Activated CD4-positive, alpha-beta T cell treated with anti-CD3 and anti-CD28 coated beads for 36 hours (primary cell): ENCODE measurements around the gene NDUFA1. TPM values are rescaled to one million over a fixed set of nuclear protein-coding genes. Genes with fewer than 3 reads are reported as not detected.
"Not testable (repeated sequence)": the region's sequence is repeated elsewhere in the genome, so short reads cannot be mapped to it uniquely, and the experiment has no call there.

Source experiments
- ATAC-seq: fragments of 200-7000 bp; cut with Tn5 transposase; one replicate; pipeline ENCODE4 v1.10.0; 2021; ENCODE audit warnings: mild to moderate bottlenecking, moderate library complexity
- CTCF ChIA-PET: fragments of 350-600 bp; sonication (Branson Sonifier 250); formaldehyde crosslinking; loops from one replicate; lab custom pipeline; 2021; ENCODE audit warnings: antibody characterized with exemption; lab: Charles Lee
- POLR2A ChIA-PET: fragments of 350-600 bp; sonication (Branson Sonifier 250); formaldehyde crosslinking; loops from one replicate; lab custom pipeline; 2021; ENCODE audit warnings: antibody characterized with exemption, inconsistent platforms; lab: Charles Lee
- DNase-seq: peaks from one replicate; pipeline ENCODE4 v3.0.0-alpha.2; 2020
- H3K27ac Mint-ChIP-seq: one replicate; pipeline ENCODE4 v1.8.0; 2021; ENCODE audit warnings: mixed read lengths
- H3K27me3 Mint-ChIP-seq: one replicate; pipeline ENCODE4 v1.8.0; 2021; ENCODE audit warnings: mixed read lengths
- H3K36me3 Mint-ChIP-seq: one replicate; pipeline ENCODE4 v1.8.0; 2021; ENCODE audit warnings: low read depth, mixed read lengths
- H3K4me1 Mint-ChIP-seq: one replicate; pipeline ENCODE4 v1.8.0; 2021; ENCODE audit warnings: mixed read lengths
- H3K4me3 Mint-ChIP-seq: one replicate; pipeline ENCODE4 v1.8.0; 2021; ENCODE audit warnings: mild to moderate bottlenecking, moderate library complexity, mixed read lengths
- H3K9me3 Mint-ChIP-seq: one replicate; pipeline ENCODE4 v1.8.0; 2021; ENCODE audit warnings: low read depth, mixed read lengths
- intact Hi-C, 2 experiments: fragments of 100-400 bp; cut with DNase I in 1 of 2; cut with micrococcal nuclease in 1 of 2; formaldehyde crosslinking; loops; one replicate each; pipeline versions ENCODE4 v1.14.2 to v1.15.1; 2022 to 2024; cut with DNase I, micrococcal nuclease
- total RNA-seq, 2 experiments: library from RNA; stranded (reverse); gene quantifications; one replicate each; pipeline ENCODE4 v1.2.3, GENCODE V29; 2021

Gene NDUFA1
- total RNA-seq, 2 experiments from 2014 or later = 37.6 to 101 TPM

DNA sequence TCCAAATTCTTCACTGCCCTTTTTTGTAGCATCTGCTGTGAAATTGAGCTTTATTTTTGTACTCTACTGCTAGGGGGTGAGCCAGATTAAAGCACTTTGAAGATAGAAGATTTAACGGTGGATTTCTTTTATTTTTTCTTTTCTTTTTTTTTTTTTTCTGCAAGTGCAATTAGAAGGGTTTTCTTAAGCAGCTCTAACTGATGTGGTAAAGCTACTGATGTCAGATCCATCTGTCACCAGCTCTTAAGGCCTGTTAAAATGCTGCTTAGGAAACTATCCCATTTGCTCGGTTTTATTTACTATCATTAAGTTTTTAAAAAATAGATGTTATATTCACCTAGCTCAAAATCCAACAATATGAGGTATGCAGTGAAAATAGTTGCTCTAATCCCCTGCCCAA is 7.1 kb downstream of the NDUFA1 start:
- H3K4me1 Mint-ChIP-seq = peaks cover 12% of the 10 kb centered on the region
- no peaks in the 10 kb centered on the region for H3K27me3 Mint-ChIP-seq
- ChIA-PET CTCF (interaction anchor here (0.6 to 2.3 kb wide), 6 partner anchors 8 to 122 kb away, joined by 3 to 8 read pairs (median 4); partner anchors contain the start of gene UPF3B), POLR2A (interaction anchor here (0.7 kb wide), 1 partner anchor 94 kb away, joined by 6 read pairs; no protein-coding TSS in a partner anchor)
- H3K27ac Mint-ChIP-seq = peak overlapping the region; percentile 75
- no peak overlapping the region for H3K4me3 Mint-ChIP-seq
- no peak for DNase-seq
- intact Hi-C loops = loop anchor here (10.0 kb wide), 2 partner anchors 124 to 274 kb away; partner anchors contain the start of genes SOWAHD (in 2 of the 2) and NKRF (in 1 of the 2)
- H3K9me3 Mint-ChIP-seq = no peaks in the 10 kb centered on the region
- peaks cover 10% of the 10 kb centered on the region for H3K36me3 Mint-ChIP-seq
- no peak for ATAC-seq

GRCh38 chrX:119880076-119880475 is 8.4 kb downstream of the NDUFA1 start:
- POLR2A ChIA-PET = no interaction called here
- Mint-ChIP-seq H3K36me3 (peaks cover 10% of the 10 kb centered on the region), H3K9me3 (no peaks in the 10 kb centered on the region), H3K4me3 (no peak overlapping the region), H3K27ac (peak overlapping the region; percentile 60), H3K27me3 (no peaks in the 10 kb centered on the region), H3K4me1 (peaks cover 10% of the 10 kb centered on the region)
- DNase-seq = peak; percentile 30
- intact Hi-C loops = loop anchor here (2.0 kb wide), 2 partner anchors 89 to 363 kb away; partner anchors contain the start of gene RPL39 (in 1 of the 2)
- peak; percentile 28 for ATAC-seq
- CTCF ChIA-PET = interaction anchor here (0.6 to 2.3 kb wide), 6 partner anchors 10 to 126 kb away, joined by 3 to 8 read pairs (median 5); partner anchors contain the start of gene RPL39

DNA sequence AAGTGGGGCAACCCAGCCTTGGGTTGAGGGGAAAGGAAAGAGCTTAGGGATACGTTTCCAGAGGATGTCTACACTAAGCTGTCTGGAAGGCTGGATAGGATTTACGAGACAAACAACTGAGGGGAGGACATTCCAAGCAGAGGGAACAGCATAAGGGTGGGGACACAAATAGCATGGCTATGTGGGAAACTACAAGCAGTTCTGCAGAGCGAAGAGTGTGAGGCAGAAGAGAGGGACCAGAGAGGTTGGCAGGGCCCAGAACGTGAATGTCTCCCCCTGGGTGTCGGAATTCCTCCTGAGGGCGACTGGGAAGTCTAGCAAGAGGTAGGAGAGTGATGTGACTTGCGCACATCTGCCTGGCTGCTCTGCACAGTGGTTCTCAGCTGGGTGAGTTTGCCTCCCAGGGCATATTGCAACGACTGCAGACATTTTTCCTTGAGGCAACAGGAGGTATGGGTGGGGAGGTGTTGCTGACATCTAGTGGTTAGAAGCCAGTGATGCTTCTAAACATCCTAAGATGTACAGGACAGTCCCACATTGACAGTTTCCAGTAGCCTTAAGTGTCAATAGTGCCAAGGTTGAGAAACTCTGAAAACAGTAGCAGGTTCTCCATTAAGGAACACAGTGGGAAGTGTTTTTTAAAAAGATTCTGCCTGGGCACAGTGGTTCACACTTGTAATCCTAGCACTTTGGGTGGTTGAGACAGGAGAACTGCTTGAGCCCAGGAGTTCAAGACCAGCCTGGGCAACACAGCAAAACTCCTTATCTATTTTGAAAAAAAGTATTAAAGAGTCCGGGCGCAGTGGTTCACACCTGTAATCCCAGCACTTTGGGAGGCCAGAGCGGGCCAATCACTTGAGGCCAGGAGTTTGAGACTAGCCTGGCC is 9.2 kb downstream of the NDUFA1 start:
- Mint-ChIP-seq H3K4me1 (peaks cover 10% of the 10 kb centered on the region), H3K27me3 (no peaks in the 10 kb centered on the region), H3K27ac (peak overlapping the region; percentile 60), H3K4me3 (no peak overlapping the region), H3K36me3 (peaks cover 10% of the 10 kb centered on the region), H3K9me3 (no peaks in the 10 kb centered on the region)
- POLR2A ChIA-PET = interaction anchor here (0.6 kb wide), 1 partner anchor 89 kb away, joined by 3 read pairs; the partner anchor contains the start of gene RPL39
- intact Hi-C loops = loop anchor here (2.0 kb wide), 2 partner anchors 90 to 364 kb away; partner anchors contain the start of gene RPL39 (in 1 of the 2)
- CTCF ChIA-PET = interaction anchor here (0.6 to 2.3 kb wide), 6 partner anchors 10 to 127 kb away, joined by 3 to 8 read pairs (median 5); partner anchors contain the start of gene RPL39
- DNase-seq (peak; percentile 44), ATAC-seq (peak; percentile 92)

DNA sequence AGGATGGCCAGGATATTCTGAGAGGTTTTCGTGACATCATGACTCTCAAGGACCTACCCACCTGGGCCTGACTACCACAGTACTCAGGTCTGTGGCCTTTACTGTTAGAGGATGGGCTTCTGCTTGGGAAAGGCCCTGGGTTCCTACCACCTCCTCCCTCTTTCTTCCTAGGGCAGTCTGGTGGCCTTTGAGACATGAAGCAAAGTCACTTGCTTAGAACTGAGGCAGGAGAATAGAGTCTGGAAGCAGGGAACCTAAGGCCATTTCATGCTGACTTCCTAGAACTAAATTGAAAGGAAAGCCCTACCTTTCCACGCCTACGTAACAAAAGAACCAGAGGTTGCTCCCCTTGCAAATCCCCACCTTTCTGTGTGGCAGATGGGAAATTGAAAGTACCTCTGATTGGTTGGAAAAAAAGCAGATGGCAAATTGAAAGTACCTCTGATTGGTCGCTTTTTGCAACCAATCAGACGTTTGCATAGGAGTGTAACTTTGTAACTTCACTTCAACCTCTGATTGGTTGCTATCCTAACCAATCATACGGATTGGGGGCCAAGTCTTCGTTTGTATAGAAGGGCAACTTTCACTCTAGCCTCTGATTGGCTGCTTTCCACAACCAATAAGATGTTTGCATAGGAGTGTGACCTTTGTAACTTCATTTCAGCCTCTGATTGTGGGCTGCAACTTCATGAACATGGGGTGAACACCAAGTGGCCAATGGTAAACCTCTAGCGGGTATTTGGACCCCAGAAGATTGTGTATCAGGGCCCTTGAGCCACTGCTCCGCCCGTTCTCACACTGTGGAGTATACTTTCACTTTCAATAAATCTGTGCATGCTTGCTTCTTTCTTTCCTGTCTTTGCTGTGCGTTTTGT is 14.2 kb downstream of the NDUFA1 start:
- intact Hi-C loops = no loop called here
- Mint-ChIP-seq H3K27ac (no peak overlapping the region), H3K36me3 (no peaks in the 10 kb centered on the region), H3K4me3 (no peak overlapping the region), H3K9me3 (no peaks in the 10 kb centered on the region), H3K4me1 (peaks cover 6% of the 10 kb centered on the region), H3K27me3 (no peaks in the 10 kb centered on the region)
- CTCF ChIA-PET = no interaction called here
- peak; percentile 9 for DNase-seq
- POLR2A ChIA-PET = no interaction called here
- ATAC-seq = peak; percentile 64

DNA sequence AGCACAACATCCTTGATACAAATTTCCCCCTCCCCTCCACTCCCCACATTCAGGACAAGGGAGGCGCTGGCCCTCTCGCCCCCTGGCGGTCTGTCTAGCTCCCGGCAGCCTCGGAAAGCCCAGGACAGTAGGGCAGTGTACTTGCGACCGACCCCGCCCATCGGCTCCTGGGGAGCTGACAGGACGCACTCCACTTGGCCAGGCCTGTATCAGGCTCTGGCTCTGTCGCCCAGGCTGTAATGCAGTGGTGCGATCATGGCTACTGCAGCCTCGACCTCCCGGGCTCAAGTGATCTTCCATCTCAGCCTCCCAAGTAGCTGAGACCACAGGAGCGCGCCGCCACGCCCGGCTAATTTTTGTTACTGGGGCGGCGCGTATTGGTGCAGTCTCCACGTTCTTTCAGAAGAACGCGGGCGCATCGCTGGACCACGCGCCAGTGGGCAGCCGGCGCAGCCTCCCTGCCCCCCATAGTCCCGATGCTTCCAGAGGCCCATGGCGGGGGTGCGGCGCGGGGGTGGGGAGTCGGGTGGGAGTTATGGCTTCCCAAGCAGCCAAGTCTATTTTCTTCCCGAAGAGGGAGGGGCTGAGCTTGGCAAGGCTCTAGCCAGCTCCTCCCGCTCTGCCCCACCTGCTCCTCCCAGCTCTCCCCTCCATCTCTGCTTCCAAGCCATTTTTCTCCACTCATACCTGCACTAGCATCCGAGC is 16.2 kb downstream of the NDUFA1 start:
- Mint-ChIP-seq H3K9me3 (no peaks in the 10 kb centered on the region), H3K27me3 (no peaks in the 10 kb centered on the region), H3K27ac (no peak overlapping the region), H3K4me3 (no peak overlapping the region), H3K36me3 (no peaks in the 10 kb centered on the region), H3K4me1 (peaks cover 6% of the 10 kb centered on the region)
- intact Hi-C loops = no loop called here
- ChIA-PET CTCF (interaction anchor here (0.5 to 1.3 kb wide), 10 partner anchors 8 to 1426 kb away, joined by 3 to 5 read pairs (median 4); partner anchors contain the start of gene AKAP14), POLR2A (interaction anchor here (0.6 to 1.4 kb wide), 3 partner anchors 35 to 96 kb away, joined by 3 to 8 read pairs (median 4); partner anchors contain the start of gene RPL39)
- peak; percentile 92 for ATAC-seq
- peak; percentile 75 for DNase-seq

DNA sequence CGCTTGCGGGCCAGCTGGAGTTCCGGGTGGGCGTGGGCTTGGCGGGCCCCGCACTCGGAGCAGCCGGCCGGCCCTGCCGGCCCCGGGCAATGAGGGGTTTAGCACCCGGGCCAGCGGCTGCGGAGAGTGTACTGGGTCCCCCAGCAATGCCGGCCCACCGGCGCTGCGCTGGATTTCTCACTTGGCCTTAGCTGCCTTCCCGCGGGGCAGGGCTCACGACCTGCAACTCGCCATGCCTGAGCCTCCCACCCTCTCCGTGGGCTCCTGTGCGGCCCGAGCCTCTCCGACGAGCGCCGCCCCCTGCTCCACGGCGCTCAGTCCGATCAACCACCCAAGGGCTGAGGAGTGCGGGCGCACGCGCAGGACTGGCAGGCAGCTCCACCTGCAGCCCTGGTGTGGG is 19.0 kb downstream of the NDUFA1 start:
- H3K27me3 Mint-ChIP-seq, H3K27ac Mint-ChIP-seq, H3K36me3 Mint-ChIP-seq: not testable (repeated sequence)

DNA sequence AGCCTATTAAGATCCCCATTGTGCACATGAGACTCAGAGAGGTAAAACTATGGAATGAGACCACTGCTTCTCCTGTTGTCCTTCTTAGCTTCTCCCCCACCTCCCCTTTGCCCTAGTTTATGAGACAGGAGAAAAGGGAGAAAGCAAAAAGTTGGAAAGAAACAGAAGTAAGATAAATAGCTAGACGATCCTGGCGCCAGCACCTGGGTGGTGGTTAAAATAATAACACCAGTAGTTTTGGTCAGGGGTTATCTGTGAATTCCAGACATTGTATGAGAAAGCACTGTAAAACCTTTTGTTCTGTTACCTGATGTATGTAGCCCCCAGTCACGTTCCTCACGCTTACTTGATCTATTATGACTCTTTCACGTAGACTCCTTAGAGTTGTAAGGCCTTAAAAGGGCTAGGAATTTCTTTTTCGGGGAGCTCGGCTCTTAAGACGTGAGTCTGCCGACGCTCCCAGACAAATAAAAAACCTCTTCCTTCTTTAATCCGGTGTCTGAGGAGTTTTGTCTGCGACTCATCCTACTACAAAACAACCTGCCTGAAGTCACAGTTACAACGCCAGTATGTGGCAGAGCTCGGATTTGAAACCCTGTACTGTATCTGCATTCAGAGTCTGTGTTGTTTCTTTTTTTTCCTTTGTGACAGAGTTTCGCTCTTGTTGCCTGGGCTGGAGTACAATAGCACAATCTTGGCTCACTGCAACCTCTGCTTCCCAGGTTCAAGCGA is 20.5 kb downstream of the NDUFA1 start:
- POLR2A ChIA-PET = not testable (repeated sequence)

More for the DNA sequence above, 19.0 kb downstream of the NDUFA1 start:
- H3K9me3 Mint-ChIP-seq, intact Hi-C loops, POLR2A ChIA-PET, H3K4me1 Mint-ChIP-seq, DNase-seq, ATAC-seq, H3K4me3 Mint-ChIP-seq: not testable (repeated sequence)
- CTCF ChIA-PET = interaction anchor here (0.6 kb wide), 1 partner anchor 56 kb away, joined by 3 read pairs; no protein-coding TSS in a partner anchor

DNA sequence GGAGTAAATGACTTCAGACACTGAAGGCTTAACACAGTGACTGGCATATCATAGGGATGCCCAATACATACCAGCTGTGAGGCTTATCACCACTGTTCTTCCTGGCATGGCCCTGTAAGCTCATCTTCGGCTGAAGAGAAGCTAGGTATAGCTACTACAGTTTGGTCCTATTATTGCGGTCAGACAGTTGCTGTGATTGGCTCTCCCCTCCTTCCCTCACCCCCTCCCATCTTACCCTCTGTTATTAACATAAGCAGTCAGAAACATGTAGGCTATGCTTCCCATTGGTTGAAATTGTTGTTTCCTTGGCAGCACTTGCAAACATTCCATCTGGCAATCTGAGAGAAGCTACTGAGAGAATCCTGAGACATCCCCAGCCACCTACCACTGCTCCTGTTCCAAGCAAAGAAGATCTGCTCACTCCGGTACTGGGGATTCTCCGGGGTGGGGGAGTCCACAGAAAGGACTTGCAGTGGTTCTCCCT is 24.3 kb downstream of the NDUFA1 start, which contains the start of gene AKAP14:
Gene AKAP14, plus strand, starts transcription at position 51 of the 484 bp plus-strand sequence. CDS start 7,331 bp downstream, outside the sequence.
- CTCF ChIA-PET = interaction anchor here (1.2 kb wide), 1 partner anchor 8 kb away, joined by 5 read pairs; no protein-coding TSS in a partner anchor
- intact Hi-C loops = no loop called here
- Mint-ChIP-seq H3K27me3 (no peaks in the 10 kb centered on the region), H3K9me3 (no peaks in the 10 kb centered on the region), H3K27ac (no peak within 1 kb of the TSS), H3K4me1 (no peaks in the 10 kb centered on the region), H3K36me3 (no peaks in the 10 kb centered on the region), H3K4me3 (no peak within 1 kb of the TSS)
- POLR2A ChIA-PET = no interaction called here
- DNase-seq (no peak), ATAC-seq (no peak)

More for the DNA sequence above, 20.5 kb downstream of the NDUFA1 start:
- H3K36me3 Mint-ChIP-seq, H3K9me3 Mint-ChIP-seq, intact Hi-C loops, H3K4me1 Mint-ChIP-seq, H3K27ac Mint-ChIP-seq, H3K27me3 Mint-ChIP-seq, DNase-seq, ATAC-seq, H3K4me3 Mint-ChIP-seq, CTCF ChIA-PET: not testable (repeated sequence)

DNA sequence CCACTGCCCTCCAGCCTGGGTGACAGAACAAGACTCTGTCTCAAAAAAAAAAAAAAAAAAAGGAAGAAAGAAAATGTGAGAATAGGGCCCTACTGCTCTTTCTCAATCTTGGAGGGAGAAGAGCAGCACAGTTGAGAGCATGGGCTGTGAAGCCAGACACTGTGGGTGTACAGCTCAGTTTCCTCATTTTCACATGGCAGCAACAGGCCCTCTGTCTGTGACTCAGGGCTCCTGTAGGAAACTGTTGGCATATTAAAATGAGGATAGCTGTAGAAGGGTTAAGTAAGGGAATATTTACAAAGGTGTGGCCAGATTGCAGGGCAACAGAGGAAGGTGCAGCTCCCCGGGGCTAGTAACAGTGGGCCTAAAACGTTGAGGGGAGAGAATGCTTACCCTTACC is 27.5 kb downstream of the NDUFA1 start:
- no peak for ATAC-seq
- Mint-ChIP-seq H3K9me3 (no peaks in the 10 kb centered on the region), H3K27ac (no peak overlapping the region), H3K4me3 (no peak overlapping the region), H3K4me1 (no peaks in the 10 kb centered on the region), H3K27me3 (no peaks in the 10 kb centered on the region), H3K36me3 (no peaks in the 10 kb centered on the region)
- CTCF ChIA-PET = no interaction called here
- POLR2A ChIA-PET = no interaction called here
- no peak for DNase-seq
- intact Hi-C loops = no loop called here
